Vein endothelial cell (primary cell): Measurements from ENCODE around the gene SLC29A1. TPM values are rescaled to one million over a fixed set of nuclear protein-coding genes. Genes with fewer than 3 reads are reported as not detected.

Source experiments
- small RNA-seq: library from RNA; depleted of rRNA; stranded (forward); fragments of <200 nt; gene quantifications from one replicate; pipeline ENCODE3, GENCODE V24; 2012
- total RNA-seq: library from RNA; depleted of rRNA; stranded (reverse); fragments of >200 nt; gene quantifications from 2 replicates; pipeline ENCODE4 v1.2.3, GENCODE V29; 2012

Gene SLC29A1
- 131 and 150 TPM in 2 replicates for total RNA-seq

DNA sequence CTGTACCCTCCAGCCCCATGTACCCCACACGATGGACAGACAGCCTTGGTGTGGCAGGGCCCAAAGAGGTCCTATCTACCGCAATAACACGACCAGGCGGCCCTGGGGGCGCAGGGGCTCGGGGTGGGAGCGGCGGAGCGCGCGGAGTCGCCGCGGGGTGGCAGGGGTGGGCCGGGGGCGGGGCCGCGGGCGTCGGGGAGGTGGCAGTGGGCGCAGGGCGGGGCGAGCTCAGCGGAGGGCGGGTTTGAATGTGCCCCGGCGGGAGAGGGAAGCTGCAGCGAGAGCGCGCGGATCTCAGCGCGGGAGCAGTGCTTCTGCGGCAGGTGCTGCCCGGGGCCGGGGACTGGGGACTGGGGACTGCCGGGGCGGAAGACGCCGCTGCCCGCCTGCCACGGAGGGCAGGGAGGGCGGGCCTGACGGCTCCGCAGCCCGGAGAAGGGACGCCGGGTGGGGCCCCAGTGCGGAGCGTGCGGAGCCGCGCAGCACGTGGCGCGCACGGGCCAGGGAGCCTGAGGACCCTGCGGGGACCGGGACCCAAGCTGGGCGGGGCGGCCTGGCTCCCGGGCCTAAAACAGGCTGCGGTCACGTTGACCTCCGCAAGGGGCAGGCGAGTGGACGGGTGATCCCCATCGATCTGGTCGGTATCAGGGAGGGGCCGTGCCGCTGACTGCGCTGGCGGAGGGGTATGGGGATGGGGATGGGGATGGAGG lies at the start of gene SLC29A1:
Gene SLC29A1 (plus strand): TSS at position 277 of the 710 bp plus-strand sequence. CDS start 3,719 bp downstream, outside the sequence.

DNA sequence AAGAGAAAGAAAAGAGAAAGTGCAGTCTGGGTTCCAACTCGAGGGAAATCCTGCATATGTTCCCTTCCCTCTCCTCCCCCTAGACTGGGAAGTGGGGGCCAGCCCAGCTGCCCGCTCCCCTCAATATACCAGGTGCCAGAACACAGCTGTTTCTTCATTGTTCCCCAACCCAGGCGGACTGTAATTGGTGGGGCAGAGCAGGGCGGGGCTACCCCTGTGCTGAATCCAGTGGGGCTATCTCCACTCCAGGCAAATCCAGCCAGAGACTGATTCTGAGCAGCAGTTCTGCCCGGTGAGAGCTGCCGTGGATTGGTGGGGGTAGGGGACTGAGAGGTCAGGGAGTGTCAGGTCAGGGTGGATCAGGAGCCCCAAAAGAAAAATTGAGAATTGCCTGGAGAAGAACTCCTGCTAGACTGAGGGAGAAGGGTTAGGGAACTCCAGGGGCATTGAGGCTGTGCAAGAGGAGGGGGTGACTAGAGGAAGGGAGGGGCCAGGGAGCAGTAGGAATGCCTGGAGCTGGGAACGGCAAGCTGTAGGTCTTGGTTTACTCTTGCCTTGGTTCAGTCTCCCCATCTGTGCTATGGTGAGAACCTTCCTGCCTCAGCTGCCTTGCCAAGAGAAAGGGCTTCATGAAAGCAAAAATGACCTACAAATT lies 6.6 kb upstream of the SLC29A1 start, which contains the start of gene MYMX:
Gene MYMX (plus strand): TSS at position 250 of the 655 bp plus-strand sequence. CDS start 546 bp downstream, outside the sequence.

DNA sequence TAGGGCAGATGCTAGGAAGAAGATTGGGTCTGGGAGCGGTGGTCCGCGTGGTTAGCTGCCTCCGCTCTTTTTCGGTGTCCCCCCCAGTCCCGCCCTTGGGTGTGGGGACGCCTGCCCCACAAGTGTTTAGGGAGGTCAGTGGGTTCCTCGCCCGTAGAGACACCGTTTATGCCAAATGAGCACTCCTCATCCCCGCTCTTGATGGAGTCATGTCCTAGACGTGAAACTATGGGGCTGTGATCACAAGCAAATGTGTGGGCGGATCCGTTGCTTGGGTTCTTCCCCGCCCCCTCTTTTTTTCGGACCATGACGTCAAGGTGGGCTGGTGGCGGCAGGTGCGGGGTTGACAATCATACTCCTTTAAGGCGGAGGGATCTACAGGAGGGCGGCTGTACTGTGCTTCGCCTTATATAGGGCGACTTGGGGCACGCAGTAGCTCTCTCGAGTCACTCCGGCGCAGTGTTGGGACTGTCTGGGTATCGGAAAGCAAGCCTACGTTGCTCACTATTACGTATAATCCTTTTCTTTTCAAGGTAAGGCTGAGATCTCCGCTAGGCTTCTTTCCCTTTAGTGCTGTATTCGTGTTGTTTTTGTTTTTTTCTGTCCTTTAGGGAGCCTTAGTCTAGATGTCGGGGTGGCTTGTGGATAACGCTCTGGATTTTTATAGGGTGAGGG lies 23.4 kb downstream of the SLC29A1 start, which contains the start of gene HSP90AB1:
Gene HSP90AB1 (plus strand): TSS at position 439 of the 675 bp plus-strand sequence. CDS start 1,529 bp downstream, outside the sequence.

DNA sequence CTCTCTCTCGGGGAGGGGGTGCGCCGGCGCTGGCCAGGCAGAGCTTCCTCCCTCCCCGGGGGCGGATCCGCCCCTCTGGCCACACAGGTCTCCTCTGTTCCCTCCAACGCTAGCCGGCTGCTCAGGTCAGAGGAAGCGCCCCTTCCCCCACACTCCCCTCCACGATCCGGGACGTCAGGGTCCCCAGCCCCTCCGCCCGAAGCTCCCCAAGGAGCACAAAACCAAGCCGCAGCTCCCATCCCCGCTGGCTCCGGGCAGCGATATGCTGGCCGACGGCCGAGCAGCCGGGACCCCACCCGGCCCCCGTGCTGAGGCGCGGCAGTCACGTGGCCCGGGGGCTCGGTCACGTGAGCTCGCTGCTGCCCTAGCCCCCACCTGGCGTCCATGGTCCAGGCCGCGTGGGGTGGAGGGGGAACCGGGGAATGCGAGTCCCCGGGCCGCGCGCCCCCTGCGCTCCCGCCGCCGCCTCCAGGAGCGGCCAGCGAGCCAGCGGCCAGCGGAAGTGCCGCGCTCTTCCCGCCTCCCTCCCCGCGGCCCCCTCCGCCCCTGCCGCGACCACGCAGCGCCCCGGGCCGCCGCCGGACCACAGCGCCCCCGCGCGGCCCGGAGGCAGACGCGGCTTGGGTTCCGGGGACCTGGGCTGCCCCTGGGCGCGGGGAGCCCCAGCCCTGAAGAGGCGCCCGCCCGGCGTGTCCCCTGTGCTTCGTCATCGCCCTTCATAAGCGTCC lies 33.8 kb downstream of the SLC29A1 start, which contains the start of gene SLC35B2:
Gene SLC35B2 (minus strand): TSS at position 504 of the 728 bp plus-strand sequence. CDS start 118 bp downstream, at position 386.

DNA sequence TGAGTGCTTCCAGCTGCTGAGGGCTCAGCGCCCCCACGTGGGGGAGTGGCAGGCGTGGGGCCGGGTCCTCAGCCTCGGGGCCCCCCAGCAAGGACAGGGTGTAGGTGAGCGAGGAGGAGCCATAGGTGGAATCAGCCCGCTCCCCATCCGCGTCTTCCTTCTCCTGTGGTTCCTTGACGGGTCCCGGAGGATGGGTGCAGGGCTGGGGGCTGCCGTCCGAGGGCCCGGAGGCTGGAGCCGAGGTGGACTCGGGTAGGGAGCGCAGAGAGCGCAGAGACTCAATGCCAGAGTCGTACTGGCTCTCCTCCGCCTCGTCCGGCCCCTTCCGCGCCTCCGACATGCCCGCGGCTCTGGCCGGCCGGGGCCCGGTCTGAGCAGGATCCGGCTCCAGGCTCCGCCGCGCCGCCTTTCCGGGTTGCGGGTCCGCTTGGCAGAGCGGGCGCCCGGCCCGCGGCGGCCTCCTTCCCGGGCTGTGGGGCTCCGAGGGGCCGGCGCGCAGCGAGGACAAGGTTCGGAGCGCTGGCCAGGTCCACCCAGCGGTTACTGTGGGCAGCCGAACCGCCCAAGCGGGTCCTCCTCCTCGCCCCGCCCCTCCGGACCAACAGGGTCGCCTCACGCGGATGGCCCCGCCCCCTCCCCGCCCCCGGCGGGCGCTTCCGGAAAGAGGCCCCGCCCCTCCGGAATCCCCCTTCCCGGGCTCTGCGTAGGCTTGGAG lies 41.8 kb downstream of the SLC29A1 start, which contains the start of gene NFKBIE:
Gene NFKBIE (minus strand): TSS at position 545 of the 715 bp plus-strand sequence. CDS start 205 bp downstream, at position 340.

DNA sequence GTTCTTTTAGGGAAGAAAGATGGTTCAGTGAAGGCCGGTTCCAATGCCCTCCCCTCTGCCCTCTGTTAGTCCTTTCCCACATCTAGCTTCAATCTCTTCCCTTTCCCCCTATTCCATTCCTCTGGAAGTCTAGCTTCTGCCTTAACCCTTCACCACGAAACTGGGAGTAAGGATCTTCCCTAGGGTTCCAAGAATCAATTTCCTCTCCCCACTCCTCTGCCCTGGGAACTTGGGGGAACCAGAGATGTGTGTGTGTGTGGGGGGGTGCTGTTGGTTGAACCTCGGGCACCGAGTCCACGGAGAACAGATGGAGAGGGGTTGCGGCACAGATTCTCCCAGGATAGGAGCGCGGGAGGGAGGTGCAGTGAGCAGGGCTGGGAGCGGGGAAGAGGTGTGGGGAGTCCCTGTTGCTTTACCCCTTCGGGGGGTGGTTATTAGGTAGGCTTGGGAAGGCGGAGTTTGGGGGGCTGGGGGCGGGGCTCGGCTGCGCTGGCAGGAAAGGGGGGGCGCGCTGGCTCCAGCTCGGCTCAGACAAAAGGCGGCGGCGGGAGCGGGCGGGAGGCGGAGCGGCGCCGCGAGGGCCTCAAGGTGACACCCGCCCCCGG lies 46.6 kb downstream of the SLC29A1 start, which contains the start of gene TMEM151B:
Gene TMEM151B (plus strand): TSS at position 530 of the 605 bp plus-strand sequence. CDS start 293 bp downstream, outside the sequence.

Small RNA genes within 50 kb of the gene (small RNA-seq; reads per million reads assigned to genes)
- not detected for gene RN7SL811P

Other genes with a start within 250 kb of the SLC29A1 start
- 46.9 and 55.2 TPM in 2 replicates for gene MRPL14, start 96.1 kb upstream of the SLC29A1 start, total RNA-seq
- 34.3 and 38.6 TPM in 2 replicates for gene TMEM63B, start 96.0 kb upstream of the SLC29A1 start, total RNA-seq
- gene CAPN11, start 64.8 kb upstream of the SLC29A1 start, total RNA-seq = 0.65 and 1.1 TPM in 2 replicates
- 0.96 and 0.98 TPM in 2 replicates for gene MYMX, start 6.7 kb upstream of the SLC29A1 start, total RNA-seq
- 1,245 and 1,641 TPM in 2 replicates for gene HSP90AB1, start 23.5 kb downstream of the SLC29A1 start, total RNA-seq
- gene SLC35B2, start 33.9 kb downstream of the SLC29A1 start, total RNA-seq = 58.1 and 76.8 TPM in 2 replicates
- 25.5 and 30.8 TPM in 2 replicates for gene NFKBIE, start 42.0 kb downstream of the SLC29A1 start, total RNA-seq
- gene TMEM151B, start 46.9 kb downstream of the SLC29A1 start, total RNA-seq = 0.38 and 0.65 TPM in 2 replicates
- 11.0 and 14.4 TPM in 2 replicates for gene AARS2, start 89.8 kb downstream of the SLC29A1 start, total RNA-seq
- not detected in 2 replicates for gene SPATS1, start 119.1 kb downstream of the SLC29A1 start, total RNA-seq
- gene CDC5L, start 164.1 kb downstream of the SLC29A1 start, total RNA-seq = 22.2 and 26.5 TPM in 2 replicates